Bronchial epithelial cell (primary cell): ENCODE measurements around the gene SLC2A9. TPM values are rescaled to one million over a fixed set of nuclear protein-coding genes. Genes with fewer than 3 reads are reported as not detected.

Experiments
- DNase-seq: peaks from one replicate; pipeline ENCODE4 v3.0.0-alpha.2; 2010; ENCODE audit warnings: low read depth
- FAIRE-seq: peaks from 2 replicates; lab custom pipeline; 2011; peaks lifted over from hg19 to GRCh38; lab: Jason Lieb, UNC
- H3K27me3 ChIP-seq: 2 replicates; pipeline ENCODE4 v1.5.1; 2011; ENCODE audit warnings: low read length; ENCODE audit not compliant: control insufficient read depth, insufficient read depth
- H3K36me3 ChIP-seq: 2 replicates; pipeline ENCODE4 v1.5.1; 2011; ENCODE audit warnings: low read length; ENCODE audit not compliant: control insufficient read depth, insufficient read depth
- H3K4me3 ChIP-seq: 2 replicates; pipeline ENCODE4 v1.5.1; 2011; ENCODE audit warnings: mild to moderate bottlenecking, low read depth, low read length, control low read depth
- total RNA-seq: library from RNA; depleted of rRNA; stranded (reverse); fragments of >200 nt; gene quantifications from 2 replicates; pipeline ENCODE4 v1.2.1, GENCODE V29; 2014
- TF ChIP-seq, protein P1 (sequence below): IDR thresholded peaks from 2 replicates; pipeline ENCODE4 v1.5.1; 2011; ENCODE audit warnings: mild to moderate bottlenecking, moderate library complexity, low read length, control low read depth, inconsistent platforms; ENCODE audit not compliant: insufficient read depth, severe bottlenecking

The SLC2A9 gene
- total RNA-seq, 1 donor from 2014 or later = 29.7 TPM

GRCh38 chr4:10033191-10033881 lies 12.0 kb upstream of the SLC2A9 start:
- Histone ChIP-seq H3K4me3 (no peak overlapping the region), H3K27me3 (no peaks in the 10 kb centered on the region), H3K36me3 (no peaks in the 10 kb centered on the region)
- FAIRE-seq = no peak
- TF ChIP-seq, protein P1, sequence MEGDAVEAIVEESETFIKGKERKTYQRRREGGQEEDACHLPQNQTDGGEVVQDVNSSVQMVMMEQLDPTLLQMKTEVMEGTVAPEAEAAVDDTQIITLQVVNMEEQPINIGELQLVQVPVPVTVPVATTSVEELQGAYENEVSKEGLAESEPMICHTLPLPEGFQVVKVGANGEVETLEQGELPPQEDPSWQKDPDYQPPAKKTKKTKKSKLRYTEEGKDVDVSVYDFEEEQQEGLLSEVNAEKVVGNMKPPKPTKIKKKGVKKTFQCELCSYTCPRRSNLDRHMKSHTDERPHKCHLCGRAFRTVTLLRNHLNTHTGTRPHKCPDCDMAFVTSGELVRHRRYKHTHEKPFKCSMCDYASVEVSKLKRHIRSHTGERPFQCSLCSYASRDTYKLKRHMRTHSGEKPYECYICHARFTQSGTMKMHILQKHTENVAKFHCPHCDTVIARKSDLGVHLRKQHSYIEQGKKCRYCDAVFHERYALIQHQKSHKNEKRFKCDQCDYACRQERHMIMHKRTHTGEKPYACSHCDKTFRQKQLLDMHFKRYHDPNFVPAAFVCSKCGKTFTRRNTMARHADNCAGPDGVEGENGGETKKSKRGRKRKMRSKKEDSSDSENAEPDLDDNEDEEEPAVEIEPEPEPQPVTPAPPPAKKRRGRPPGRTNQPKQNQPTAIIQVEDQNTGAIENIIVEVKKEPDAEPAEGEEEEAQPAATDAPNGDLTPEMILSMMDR = no peak
- DNase-seq = peak; percentile 59

DNA sequence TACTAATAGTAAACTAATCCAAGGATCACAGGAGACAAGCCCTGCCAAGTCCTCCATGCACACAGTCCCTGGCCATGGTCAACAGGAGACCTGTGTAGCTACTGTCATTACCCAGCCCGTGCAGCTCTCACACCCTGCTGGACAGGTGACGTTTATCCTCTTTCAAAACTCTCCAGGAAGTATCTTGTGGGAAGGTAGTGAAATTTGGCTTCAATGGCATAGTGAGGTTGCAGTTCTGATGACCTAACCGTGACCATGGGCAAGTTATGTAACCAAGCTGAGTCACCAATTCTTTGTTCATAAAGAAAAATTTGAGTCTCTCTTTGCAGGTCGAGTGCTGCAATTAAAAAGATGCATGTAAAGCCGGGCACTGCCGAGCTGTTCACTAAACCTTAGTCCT lies 11.3 kb upstream of the SLC2A9 start:
- TF ChIP-seq, protein P1 = peak; percentile 3
- no peaks in the 10 kb centered on the region for H3K27me3 ChIP-seq
- H3K36me3 ChIP-seq = no peaks in the 10 kb centered on the region
- H3K4me3 ChIP-seq = no peak overlapping the region
- FAIRE-seq = peak; percentile 96
- DNase-seq = peak; percentile 97

DNA sequence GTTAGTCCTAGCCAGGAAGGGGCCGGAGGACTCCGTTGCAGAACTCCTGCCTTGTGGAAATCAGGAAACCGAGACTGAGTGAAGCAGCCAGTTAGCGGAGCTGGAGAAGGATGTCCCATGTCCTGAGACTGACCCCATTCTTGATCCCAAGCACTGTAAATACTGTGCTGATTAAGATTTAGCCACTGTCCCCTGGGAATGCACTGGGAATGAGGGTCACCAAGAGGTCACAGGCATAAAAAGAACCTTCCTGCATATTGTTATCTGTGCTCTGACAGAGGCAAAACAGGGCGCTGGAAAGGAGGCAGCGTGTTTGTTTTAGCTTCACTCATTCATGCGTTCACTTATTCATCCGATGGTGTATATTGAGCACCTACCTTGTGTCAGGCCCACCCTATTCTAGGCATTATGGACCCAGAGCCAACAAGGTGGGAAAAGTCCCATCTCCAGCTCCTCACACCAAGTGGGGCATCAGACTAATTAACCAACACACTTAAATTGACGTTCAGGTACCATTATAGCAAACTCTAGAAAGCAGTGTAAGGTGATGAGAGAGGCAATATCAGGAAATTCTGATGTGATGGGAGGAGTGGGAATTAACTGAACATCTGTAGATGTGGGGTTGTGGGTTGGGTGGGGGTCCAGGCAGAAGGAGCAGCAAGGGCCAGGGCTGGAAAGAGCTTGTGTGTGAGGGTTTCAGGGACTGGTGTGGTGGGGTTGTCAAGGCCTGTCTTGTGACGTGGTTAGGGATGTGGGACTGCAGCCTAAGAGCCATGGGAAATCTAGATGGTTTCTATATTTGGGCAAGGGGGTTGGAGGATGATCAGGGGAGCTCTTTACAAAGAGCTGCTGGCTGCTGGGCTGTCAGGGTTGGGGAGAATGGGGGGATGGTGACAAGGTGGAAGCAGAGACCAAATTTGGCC lies 10.6 kb upstream of the SLC2A9 start:
- TF ChIP-seq, protein P1 = no peak
- H3K4me3 ChIP-seq = no peak overlapping the region
- FAIRE-seq (no peak), DNase-seq (no peak)
- H3K27me3 ChIP-seq = no peaks in the 10 kb centered on the region
- H3K36me3 ChIP-seq = no peaks in the 10 kb centered on the region

GRCh38 chr4:10030972-10031667 lies 9.8 kb upstream of the SLC2A9 start:
- H3K36me3 ChIP-seq = no peaks in the 10 kb centered on the region
- DNase-seq (no peak), FAIRE-seq (no peak)
- H3K4me3 ChIP-seq = no peak overlapping the region
- H3K27me3 ChIP-seq = no peaks in the 10 kb centered on the region
- TF ChIP-seq, protein P1 = no peak

DNA sequence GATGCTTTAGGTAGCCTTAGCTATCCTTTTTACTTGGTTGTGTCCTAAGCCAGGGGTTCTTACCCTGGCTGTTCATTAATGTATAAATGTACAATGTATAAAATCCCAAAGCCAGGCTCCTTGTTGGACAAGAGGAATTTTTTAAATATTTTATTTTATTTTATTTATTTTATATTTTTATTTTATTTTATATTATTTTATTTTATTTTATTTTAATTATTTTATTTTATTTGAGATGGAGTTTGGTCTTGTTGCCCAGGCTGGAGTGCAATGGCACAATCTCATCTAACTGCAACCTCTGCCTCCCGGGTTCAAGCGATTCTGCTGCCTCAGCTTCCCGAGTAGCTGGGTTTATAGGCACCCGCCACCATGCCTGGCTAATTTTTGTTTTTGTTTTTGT lies 8.1 kb upstream of the SLC2A9 start:
- FAIRE-seq = no peak

More for the DNA sequence above, 8.1 kb upstream of the SLC2A9 start:
- Histone ChIP-seq H3K4me3 (no peak overlapping the region), H3K27me3 (no peaks in the 10 kb centered on the region), H3K36me3 (no peaks in the 10 kb centered on the region)
- TF ChIP-seq, protein P1 = no peak
- no peak for DNase-seq
